Left ventricle myocardium inferior (tissue), 1 donor: Measurements from ENCODE around the gene CUX1. TPM values are rescaled to one million over a fixed set of nuclear protein-coding genes. Genes with fewer than 3 reads are reported as not detected.

Source experiments
- DNase-seq: peaks from one replicate; pipeline ENCODE4 v3.0.0-alpha.2; 2020
- H3K27ac ChIP-seq: fragments of 200-600 bp; replicated peaks from 2 replicates; pipeline ENCODE4 v1.8.0; 2021
- H3K27me3 ChIP-seq: fragments of 200-600 bp; 2 replicates; pipeline ENCODE4 v1.8.0; 2021; ENCODE audit warnings: low read depth
- H3K36me3 ChIP-seq: fragments of 200-600 bp; 2 replicates; pipeline ENCODE4 v1.8.0; 2021
- H3K4me1 ChIP-seq: fragments of 200-600 bp; 2 replicates; pipeline ENCODE4 v1.8.0; 2021
- H3K4me3 ChIP-seq: fragments of 200-600 bp; 2 replicates; pipeline ENCODE4 v1.8.0; 2021; ENCODE audit warnings: mild to moderate bottlenecking, moderate library complexity
- H3K9me3 ChIP-seq: fragments of 200-600 bp; replicated peaks from 2 replicates; pipeline ENCODE4 v1.8.0; 2021
- CTCF ChIP-seq: fragments of 200-600 bp; IDR thresholded peaks from 2 replicates; pipeline ENCODE4 v1.8.0; 2021; ENCODE audit warnings: antibody characterized with exemption, mild to moderate bottlenecking, borderline replicate concordance
- intact Hi-C: fragments of 100-400 bp; cut with micrococcal nuclease; formaldehyde crosslinking; loops from one replicate; pipeline ENCODE4 v1.11.0; 2022
- total RNA-seq: library from RNA; stranded (reverse); fragmentation: NEBNext Ultra II Directional; extraction: Animal tissue kit (Norgen Biotek cat#: 25700); gene quantifications from one replicate; pipeline ENCODE4 v1.2.1, GENCODE V29; 2021
- donor health status: DM: no; HTN: yes; CAD: no; lungs with severe emphysema.

CUX1 gene
- total RNA-seq, 1 donor from 2014 or later = 125 TPM

- H3K9me3 ChIP-seq = no peaks in the 10 kb centered on the region
- DNase-seq = peak; percentile 78
- TF ChIP-seq CTCF = no peak
- H3K4me3 ChIP-seq = peak within 1 kb of the TSS; percentile 91
- H3K27ac ChIP-seq = peak within 1 kb of the TSS; percentile 95
- H3K4me1 ChIP-seq = peaks cover 34% of the 10 kb centered on the region
- intact Hi-C loops = no loop called here
- no peaks in the 10 kb centered on the region for H3K36me3 ChIP-seq
- peaks cover 5% of the 10 kb centered on the region for H3K27me3 ChIP-seq
These were observed 469.0 kb downstream of the CUX1 start, which contains the start of gene SH2B2 for GRCh38 chr7:102286237-102287110. Gene SH2B2 (plus strand): TSS chr7:102286868. CDS start chr7:102300551, 13,683 bp downstream.

- Histone ChIP-seq H3K4me3 (peak overlapping the region; percentile 91), H3K36me3 (no peaks in the 10 kb centered on the region), H3K4me1 (peaks cover 34% of the 10 kb centered on the region), H3K9me3 (no peaks in the 10 kb centered on the region), H3K27me3 (peaks cover 14% of the 10 kb centered on the region), H3K27ac (peak overlapping the region; percentile 50)
- no peak for TF ChIP-seq CTCF
- intact Hi-C loops = no loop called here
- DNase-seq = peak; percentile 29
These were observed 469.9 kb downstream of the CUX1 start for GRCh38 chr7:102287111-102287980.

GRCh38 chr7:102287981-102288278 is 470.5 kb downstream of the CUX1 start:
- intact Hi-C loops = no loop called here
- no peak for DNase-seq
- Histone ChIP-seq H3K27ac (no peak overlapping the region), H3K4me1 (peaks cover 34% of the 10 kb centered on the region), H3K27me3 (peaks cover 19% of the 10 kb centered on the region), H3K9me3 (no peaks in the 10 kb centered on the region), H3K36me3 (no peaks in the 10 kb centered on the region), H3K4me3 (peak overlapping the region; percentile 91)
- no peak for TF ChIP-seq CTCF

DNA sequence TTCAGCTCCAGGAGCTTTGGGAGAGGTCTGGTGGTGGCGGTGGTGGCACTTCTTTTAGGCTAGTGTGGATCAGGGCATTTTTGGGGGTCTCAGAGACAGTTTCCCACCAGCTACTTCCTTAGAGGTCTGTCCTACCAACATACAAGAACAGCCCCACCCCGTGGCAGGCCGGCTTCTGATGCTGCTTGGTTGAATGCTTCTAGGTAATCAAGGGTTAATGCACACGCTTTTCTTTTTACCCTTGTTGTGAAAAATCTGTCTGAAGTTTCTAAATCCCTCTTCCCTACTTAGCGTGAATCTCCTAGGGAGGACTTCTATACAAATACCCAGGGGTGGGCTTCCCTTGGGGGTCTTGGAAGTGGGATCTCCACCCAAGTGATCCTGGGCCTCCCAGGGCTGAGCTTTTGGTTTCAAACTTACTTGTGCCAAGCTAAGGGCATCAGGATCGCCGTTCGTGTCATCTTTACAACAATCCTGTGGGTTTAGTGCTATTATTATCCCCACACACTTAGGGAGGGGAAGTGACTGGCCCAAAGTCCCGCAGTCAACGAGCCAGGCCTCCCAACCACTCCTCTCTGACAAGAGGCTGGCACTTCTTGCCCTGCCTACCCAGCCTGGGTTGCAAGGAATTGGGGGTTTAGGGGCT is 471.0 kb downstream of the CUX1 start:
- H3K4me3 ChIP-seq = peak overlapping the region; percentile 91
- H3K4me1 ChIP-seq = peaks cover 34% of the 10 kb centered on the region
- no peak for TF ChIP-seq CTCF
- DNase-seq = no peak
- no peaks in the 10 kb centered on the region for H3K36me3 ChIP-seq
- H3K27ac ChIP-seq = no peak overlapping the region
- no peaks in the 10 kb centered on the region for H3K9me3 ChIP-seq
- intact Hi-C loops = no loop called here
- peaks cover 24% of the 10 kb centered on the region for H3K27me3 ChIP-seq

GRCh38 chr7:102289057-102289456 is 471.6 kb downstream of the CUX1 start:
- intact Hi-C loops = no loop called here
- DNase-seq = no peak
- H3K36me3 ChIP-seq = no peaks in the 10 kb centered on the region
- peaks cover 34% of the 10 kb centered on the region for H3K4me1 ChIP-seq
- no peak overlapping the region for H3K4me3 ChIP-seq
- no peak overlapping the region for H3K27ac ChIP-seq
- no peak for TF ChIP-seq CTCF
- H3K27me3 ChIP-seq = peaks cover 28% of the 10 kb centered on the region
- no peaks in the 10 kb centered on the region for H3K9me3 ChIP-seq
